Measurements from ENCODE around the gene ACAP3. TPM values are rescaled to one million over a fixed set of nuclear protein-coding genes. Genes with fewer than 3 reads are reported as not detected.

Gene ACAP3
- total RNA-seq = 51.3 TPM

DNA sequence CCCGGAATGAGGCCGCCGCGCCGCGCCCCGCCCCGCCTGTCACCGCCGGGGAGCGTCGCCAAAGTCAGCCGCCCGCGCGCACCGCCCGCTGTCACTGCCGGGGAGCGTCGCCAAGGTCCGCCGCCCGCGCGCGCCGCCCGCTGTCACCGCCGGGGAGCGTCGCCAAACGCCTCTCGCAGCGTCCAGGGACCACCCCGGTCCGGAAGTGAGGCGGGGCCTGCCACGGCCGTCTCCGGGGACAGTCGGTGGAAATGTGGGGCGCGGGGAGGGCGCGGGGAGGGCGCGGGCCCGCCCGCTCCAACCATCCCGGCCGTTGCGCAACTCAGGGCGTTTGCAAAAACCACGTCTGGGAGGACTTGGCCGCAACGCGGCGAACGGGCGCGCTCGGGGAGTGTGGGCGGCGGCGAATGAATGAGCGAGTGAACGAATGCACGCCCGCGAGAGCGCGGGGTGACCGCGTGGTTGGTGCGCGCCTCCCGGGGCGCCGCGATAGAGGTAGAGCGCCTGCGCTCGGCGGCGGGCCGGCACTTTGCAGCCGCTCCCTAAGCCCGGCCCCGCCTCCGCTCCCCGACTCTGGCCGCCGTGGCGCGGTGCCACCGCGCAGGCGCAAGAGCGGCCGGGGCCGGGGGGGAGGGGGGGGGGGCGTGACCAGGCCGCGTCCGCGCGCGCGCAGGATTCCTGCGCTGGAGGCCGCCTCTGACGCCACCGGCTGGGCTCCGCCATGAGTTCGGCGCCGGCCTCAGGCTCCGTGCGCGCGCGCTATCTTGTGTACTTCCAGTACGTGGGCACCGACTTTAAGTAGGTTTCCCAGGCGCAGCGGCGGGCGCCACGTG, at the start of gene ACAP3, which contains the start of gene PUSL1:
Gene ACAP3, minus strand, starts transcription at position 8 of the 833 bp plus-strand sequence. CDS start 115 bp downstream, outside the sequence.
Gene PUSL1, plus strand, starts transcription at position 675 of the 833 bp plus-strand sequence. Its CDS starts 47 bp downstream, at position 722.
- peak; percentile 87 for DNase-seq

DNA sequence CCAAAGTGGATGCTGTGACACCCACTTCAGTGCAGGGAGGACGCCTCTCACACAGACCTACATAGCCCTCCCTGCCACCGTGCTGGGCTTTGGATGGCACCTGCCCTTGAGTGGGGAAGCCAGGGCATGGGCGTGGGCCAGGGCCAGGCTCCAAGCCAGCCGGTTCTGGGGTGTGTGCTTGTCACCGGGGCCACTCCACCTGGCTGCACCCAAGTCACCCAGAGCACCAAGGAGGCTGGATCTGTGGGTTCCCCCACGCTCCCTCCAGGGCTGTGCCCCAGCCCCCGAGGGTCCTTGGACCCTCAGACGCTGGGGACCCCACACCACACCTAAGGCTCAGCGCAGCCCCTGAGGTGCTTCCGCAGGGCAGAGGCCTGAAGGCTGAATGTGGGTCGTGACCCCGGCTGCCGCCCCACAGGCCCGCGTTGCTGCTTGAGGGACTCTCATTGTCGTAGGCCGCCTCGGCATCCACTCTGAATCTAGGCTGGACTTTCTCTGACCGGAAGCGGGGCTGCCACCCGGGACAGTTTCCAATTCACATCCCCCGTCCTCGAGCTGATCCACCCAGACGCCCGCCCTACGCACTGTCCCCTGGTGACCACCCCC, 49.2 kb upstream of the ACAP3 start:
- no peak for DNase-seq

GRCh38 chr1:1356166-1356795, 48.6 kb upstream of the ACAP3 start:
- DNase-seq = no peak

- DNase-seq = no peak
Observed at GRCh38 chr1:1355416-1355815, 47.7 kb upstream of the ACAP3 start.

GRCh38 chr1:1354271-1355247, 46.8 kb upstream of the ACAP3 start:
- no peak for DNase-seq

- no peak for DNase-seq
Observed at GRCh38 chr1:1353389-1354151, 45.8 kb upstream of the ACAP3 start.

GRCh38 chr1:1352786-1353388, 45.2 kb upstream of the ACAP3 start:
- no peak for DNase-seq

- DNase-seq = no peak
Observed at GRCh38 chr1:1351511-1352427, 44.0 kb upstream of the ACAP3 start.

- DNase-seq = peak; percentile 63
Observed at GRCh38 chr1:1349256-1350012, 41.7 kb upstream of the ACAP3 start, which contains the start of gene DVL1. TSS of gene DVL1 (minus strand) at chr1:1349418. CDS start at chr1:1349065, 353 bp downstream.

DNA sequence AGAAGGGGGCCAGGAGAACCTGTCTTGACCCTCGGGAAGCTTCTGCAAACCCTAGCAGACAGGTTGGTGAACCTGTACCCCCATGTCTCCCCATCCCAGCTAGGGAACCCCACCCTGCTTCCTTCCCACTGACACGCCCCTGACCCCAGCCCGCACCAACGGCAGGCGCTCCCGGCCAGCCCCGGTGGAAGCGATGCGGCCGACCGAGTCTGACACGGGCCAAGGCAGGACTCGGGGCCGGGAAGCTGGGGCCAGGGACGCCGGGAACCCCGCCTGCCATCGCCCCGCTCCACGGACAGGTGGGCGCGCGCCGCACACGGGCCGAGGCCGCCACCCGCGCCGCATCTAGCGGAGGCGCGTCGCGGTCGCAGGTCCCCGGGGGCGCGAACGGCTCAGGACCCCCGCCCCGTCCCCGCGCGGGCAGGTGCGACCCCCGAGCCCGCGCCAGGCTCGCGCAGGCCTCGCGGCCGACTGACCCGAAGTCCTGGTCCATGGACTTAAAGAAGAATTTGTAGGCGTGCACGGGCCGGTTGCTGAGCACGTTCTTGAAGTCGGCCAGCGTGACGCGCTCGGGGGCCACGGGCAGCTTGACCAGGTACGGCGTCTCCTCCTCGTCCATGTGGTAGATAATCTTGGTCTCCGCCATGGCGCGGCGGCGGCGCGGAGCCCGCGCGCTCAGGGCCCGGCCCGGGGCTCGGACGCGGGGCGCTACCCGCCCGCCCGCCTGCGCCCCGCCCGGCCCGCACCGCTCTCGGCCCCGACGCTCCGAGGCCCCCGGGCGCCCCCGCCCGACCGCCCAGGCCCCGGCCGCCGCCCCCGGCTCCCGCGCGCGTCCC, 40.9 kb upstream of the ACAP3 start:
- DNase-seq = no peak

- no peak for DNase-seq
Observed at GRCh38 chr1:1347663-1348419, 40.1 kb upstream of the ACAP3 start.

GRCh38 chr1:1347026-1347595, 39.4 kb upstream of the ACAP3 start:
- DNase-seq = no peak

DNA sequence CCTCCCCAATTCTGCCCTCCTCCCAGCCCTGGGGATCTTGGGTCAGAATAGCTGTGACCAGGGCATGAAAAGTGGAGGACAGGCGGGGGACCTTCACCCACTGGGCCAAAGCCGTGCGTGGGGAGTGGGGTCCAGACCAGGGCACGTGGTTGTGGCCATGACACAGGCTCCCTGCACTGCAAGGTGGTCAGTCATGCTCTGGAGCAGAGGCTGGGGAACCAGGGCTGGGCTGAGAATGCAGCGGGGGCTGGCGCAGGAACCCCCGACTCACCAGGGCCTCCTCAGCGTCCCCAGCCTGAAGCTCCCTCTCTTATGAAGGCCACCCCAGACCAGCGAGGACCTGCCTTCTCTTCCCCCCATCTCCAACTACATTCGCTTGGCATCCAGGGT, 38.8 kb upstream of the ACAP3 start:
- no peak for DNase-seq

- no peak for DNase-seq
Observed at GRCh38 chr1:1345860-1346500, 38.2 kb upstream of the ACAP3 start.

- DNase-seq = no peak
Observed at GRCh38 chr1:1345384-1345783, 37.7 kb upstream of the ACAP3 start.

All from occipital lobe (tissue), 2 donors.